RWPE1 (cell line): Measurements from ENCODE around the gene EIF4A3.

Experiments
- CTCF ChIA-PET: fragments of 350-600 bp; sonication (Branson Sonifier 250); formaldehyde crosslinking; extraction: SDS; loops from one replicate; lab custom pipeline; 2021; lab: Yijun Ruan, JAX
- POLR2A ChIA-PET: fragments of 400-600 bp; formaldehyde crosslinking; extraction: SDS; loops from one replicate; lab custom pipeline; 2020; ENCODE audit warnings: antibody characterized with exemption; ENCODE audit not compliant: low non-redundant PET; lab: Yijun Ruan, JAX
- DNase-seq: peaks from one replicate; pipeline ENCODE4 v3.0.0; 2012; ENCODE audit warnings: low spot score
- H3K27ac ChIP-seq: fragments of 450-650 bp; 2 replicates; pipeline ENCODE4 v1.5.1; 2017
- TF ChIP-seq, protein P1 (sequence below): fragments of 450-650 bp; conservative IDR thresholded peaks from 2 replicates; pipeline ENCODE4 v1.5.1; 2017; ENCODE audit warnings: low read depth, mild to moderate bottlenecking

The EIF4A3 gene

GRCh38 chr17:80177986-80178595 lies 31.2 kb upstream of the EIF4A3 start:
- DNase-seq, result no peak
- H3K27ac ChIP-seq, result no peak overlapping the region
- TF ChIP-seq, protein P1, sequence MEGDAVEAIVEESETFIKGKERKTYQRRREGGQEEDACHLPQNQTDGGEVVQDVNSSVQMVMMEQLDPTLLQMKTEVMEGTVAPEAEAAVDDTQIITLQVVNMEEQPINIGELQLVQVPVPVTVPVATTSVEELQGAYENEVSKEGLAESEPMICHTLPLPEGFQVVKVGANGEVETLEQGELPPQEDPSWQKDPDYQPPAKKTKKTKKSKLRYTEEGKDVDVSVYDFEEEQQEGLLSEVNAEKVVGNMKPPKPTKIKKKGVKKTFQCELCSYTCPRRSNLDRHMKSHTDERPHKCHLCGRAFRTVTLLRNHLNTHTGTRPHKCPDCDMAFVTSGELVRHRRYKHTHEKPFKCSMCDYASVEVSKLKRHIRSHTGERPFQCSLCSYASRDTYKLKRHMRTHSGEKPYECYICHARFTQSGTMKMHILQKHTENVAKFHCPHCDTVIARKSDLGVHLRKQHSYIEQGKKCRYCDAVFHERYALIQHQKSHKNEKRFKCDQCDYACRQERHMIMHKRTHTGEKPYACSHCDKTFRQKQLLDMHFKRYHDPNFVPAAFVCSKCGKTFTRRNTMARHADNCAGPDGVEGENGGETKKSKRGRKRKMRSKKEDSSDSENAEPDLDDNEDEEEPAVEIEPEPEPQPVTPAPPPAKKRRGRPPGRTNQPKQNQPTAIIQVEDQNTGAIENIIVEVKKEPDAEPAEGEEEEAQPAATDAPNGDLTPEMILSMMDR, result no peak
- ChIA-PET CTCF (no interaction called here), POLR2A (no interaction called here)

DNA sequence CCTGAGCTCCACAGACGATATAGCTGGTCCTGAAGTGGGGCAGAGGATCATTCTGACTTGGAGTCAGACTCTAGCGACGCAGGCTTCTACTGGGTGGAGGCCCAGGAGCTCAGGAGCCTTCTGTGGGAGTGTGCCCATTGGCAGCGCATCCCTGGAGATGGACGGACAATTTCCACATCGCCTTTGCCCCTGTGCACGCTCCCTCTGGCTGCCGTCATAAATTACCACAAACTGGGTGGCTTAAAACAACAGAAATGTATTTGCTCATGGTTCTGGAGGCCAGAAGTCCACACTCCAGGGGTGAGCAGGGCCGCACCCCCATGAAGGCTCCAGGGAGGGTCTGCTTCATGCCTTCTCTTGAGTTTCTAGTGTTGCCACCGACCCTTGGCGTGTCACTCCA lies 29.8 kb upstream of the EIF4A3 start:
- POLR2A ChIA-PET, result no interaction called here

DNA sequence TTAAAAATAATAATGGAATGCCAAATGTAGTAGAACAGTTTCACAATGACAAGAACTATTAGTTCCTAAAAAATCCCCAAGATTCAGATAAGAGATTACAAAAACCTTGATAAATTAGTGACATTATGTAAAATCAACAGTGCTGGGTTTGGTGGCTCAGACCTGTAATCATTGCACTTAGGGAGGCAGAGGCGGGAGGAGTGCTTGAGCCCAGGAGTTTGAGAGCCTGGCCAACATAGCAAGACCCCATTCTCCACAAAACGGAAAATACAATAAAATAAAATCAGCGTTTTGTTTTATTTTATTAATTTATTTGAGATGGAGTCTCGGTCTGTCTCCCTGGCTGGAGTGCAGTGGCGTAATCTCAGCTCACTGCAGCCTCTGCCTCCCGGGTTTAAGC lies 27.0 kb upstream of the EIF4A3 start:
- TF ChIP-seq, protein P1, result no peak
- ChIA-PET CTCF (no interaction called here), POLR2A (interaction anchor here (0.6 to 0.7 kb wide), 2 partner anchors 25 to 70 kb away, joined by 3 to 11 read pairs; no protein-coding TSS in a partner anchor)
- DNase-seq, result no peak
- no peak overlapping the region for H3K27ac ChIP-seq

More for the DNA sequence above, 29.8 kb upstream of the EIF4A3 start:
- no peak overlapping the region for H3K27ac ChIP-seq
- CTCF ChIA-PET, result no interaction called here
- DNase-seq, result no peak
- TF ChIP-seq, protein P1, result no peak

DNA sequence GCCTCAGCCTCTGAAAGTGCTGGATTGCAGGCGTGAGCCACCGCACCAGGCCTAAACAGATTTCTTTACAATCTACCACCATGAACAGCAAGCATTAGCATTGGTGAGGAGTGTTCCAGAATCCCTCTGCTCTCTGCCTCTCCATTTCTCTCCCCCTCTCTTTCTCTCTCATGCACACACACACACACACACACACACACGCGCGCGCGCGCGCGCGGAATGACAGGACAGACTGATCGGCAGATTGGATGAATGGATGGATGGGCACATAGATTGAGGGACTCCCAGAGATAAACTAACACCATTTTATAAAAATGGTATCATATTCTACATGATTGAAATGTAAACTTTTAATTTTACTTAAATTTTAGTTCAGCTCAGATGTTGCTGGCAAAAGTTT lies 26.2 kb upstream of the EIF4A3 start:
- ChIA-PET POLR2A (interaction anchor here (0.7 kb wide), 1 partner anchor 69 kb away, joined by 3 read pairs; no protein-coding TSS in a partner anchor), CTCF (no interaction called here)
- TF ChIP-seq, protein P1, result no peak
- DNase-seq, result no peak
- H3K27ac ChIP-seq, result no peak overlapping the region

- TF ChIP-seq, protein P1, result no peak
- no peak for DNase-seq
- H3K27ac ChIP-seq, result no peak overlapping the region
- CTCF ChIA-PET, result interaction anchor here (0.7 to 1.1 kb wide), 2 partner anchors 9 to 584 kb away, joined by 3 to 4 read pairs; no protein-coding TSS in a partner anchor
- POLR2A ChIA-PET, result no interaction called here
Measured at GRCh38 chr17:80171681-80172080, 24.8 kb upstream of the EIF4A3 start.

DNA sequence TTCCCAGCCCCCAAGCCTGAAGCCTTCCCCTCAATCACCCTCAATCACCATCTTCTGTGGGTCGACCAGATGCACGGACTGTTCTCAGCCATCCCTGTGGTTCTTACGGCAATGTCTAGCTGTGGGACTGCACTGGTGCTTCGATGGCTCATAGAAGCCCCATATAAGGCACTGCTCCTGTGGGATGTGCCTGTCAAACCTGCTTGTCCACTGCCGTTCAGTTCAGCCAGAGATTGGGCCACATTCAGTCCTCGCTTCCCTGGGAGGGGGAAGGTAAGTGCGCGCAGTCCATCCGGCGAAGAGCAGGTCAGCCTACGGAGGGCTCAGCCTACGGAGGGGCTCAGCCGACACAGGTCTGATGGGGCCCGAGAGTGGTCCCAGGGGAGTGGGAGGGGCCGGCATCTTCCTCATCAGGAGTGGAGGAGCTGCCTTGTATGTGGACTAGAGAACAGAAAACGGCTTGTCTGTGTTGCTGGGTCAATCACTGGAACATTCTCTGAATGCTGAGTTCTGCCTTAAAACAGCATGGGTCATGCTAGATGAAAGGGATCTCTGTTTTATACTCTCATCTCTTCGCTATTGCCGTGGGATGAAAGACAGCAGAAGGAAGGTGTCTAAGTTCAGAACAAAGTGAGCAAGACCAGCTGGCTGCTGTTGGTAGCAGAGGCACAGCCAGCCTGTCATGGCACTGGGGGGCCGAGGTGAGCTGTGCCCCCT lies 23.0 kb upstream of the EIF4A3 start, which contains the start of gene CARD14:
Gene CARD14, plus strand, starts transcription at position 247 of the 717 bp plus-strand sequence. CDS start 11,409 bp downstream, outside the sequence.
- POLR2A ChIA-PET, result interaction anchor here (0.6 kb wide), 1 partner anchor 111 kb away, joined by 15 read pairs; no protein-coding TSS in a partner anchor
- TF ChIP-seq, protein P1, result no peak
- no peak within 1 kb of the TSS for H3K27ac ChIP-seq
- CTCF ChIA-PET, result interaction anchor here (0.6 to 0.7 kb wide), 2 partner anchors 135 to 1781 kb away, joined by 4 read pairs; no protein-coding TSS in a partner anchor
- DNase-seq, result peak; percentile 72
